HUES64 (cell line): ENCODE measurements around the gene SCAI.
"Not testable (repeated sequence)": the region's sequence is repeated elsewhere in the genome, so short reads cannot be mapped to it uniquely, and the experiment has no call there.

Source experiments
- H3K27ac ChIP-seq: 2 replicates; pipeline ENCODE4 v1.7.0; 2013; ENCODE audit warnings: low read depth, low read length, inconsistent platforms
- H3K27me3 ChIP-seq: 2 replicates; pipeline ENCODE4 v1.6.1; 2013; ENCODE audit warnings: mild to moderate bottlenecking, low read length; ENCODE audit not compliant: insufficient read depth
- H3K36me3 ChIP-seq: 2 replicates; pipeline ENCODE4 v1.6.1; 2013; ENCODE audit warnings: mild to moderate bottlenecking, low read length; ENCODE audit not compliant: insufficient read depth
- H3K4me1 ChIP-seq: 2 replicates; pipeline ENCODE4 v1.6.1; 2013; ENCODE audit warnings: mild to moderate bottlenecking, low read length, moderate library complexity; ENCODE audit not compliant: insufficient read depth
- H3K4me3 ChIP-seq: 2 replicates; pipeline ENCODE4 v1.5.1; 2013; ENCODE audit warnings: mild to moderate bottlenecking, low read length, moderate library complexity
- H3K9ac ChIP-seq: 2 replicates; pipeline ENCODE4 v1.6.1; 2013; ENCODE audit warnings: mild to moderate bottlenecking, low read depth, low read length
- H3K9me3 ChIP-seq: 2 replicates; pipeline ENCODE4 v1.6.1; 2013; ENCODE audit warnings: low read depth, low read length; ENCODE audit not compliant: insufficient read depth
- WGBS: fragments of 150-250, 120-280 bp; methylation state at CpG from one replicate; pipeline ENCODE4 v1.1.7; 2013; ENCODE audit warnings: missing lambda C conversion rate; 5-methylcytosine and 5-hydroxymethylcytosine counted together

SCAI gene

GRCh38 chr9:125100822-125101221, 42.5 kb downstream of the SCAI start:
- Histone ChIP-seq H3K27me3 (no peaks in the 10 kb centered on the region), H3K9me3 (no peaks in the 10 kb centered on the region), H3K36me3 (no peaks in the 10 kb centered on the region), H3K9ac (no peak overlapping the region), H3K4me1 (no peaks in the 10 kb centered on the region), H3K27ac (no peak overlapping the region), H3K4me3 (no peak overlapping the region)
- WGBS = 91% methylated on average over 4 of the region's 4 CpGs

GRCh38 chr9:125099816-125100215, 43.5 kb downstream of the SCAI start:
- no peak overlapping the region for H3K4me3 ChIP-seq
- no peaks in the 10 kb centered on the region for H3K27me3 ChIP-seq
- H3K4me1 ChIP-seq = no peaks in the 10 kb centered on the region
- no peaks in the 10 kb centered on the region for H3K9me3 ChIP-seq
- H3K9ac ChIP-seq = no peak overlapping the region
- H3K36me3 ChIP-seq = 0 out of 2 replicates have a peak, but pooled peaks cover 6% of the 10 kb centered on the region
- WGBS = 84% methylated on average over 2 of the region's 3 CpGs
- H3K27ac ChIP-seq = no peak overlapping the region

- Histone ChIP-seq H3K9ac (no peak overlapping the region), H3K4me1 (no peaks in the 10 kb centered on the region)
- 70% methylated on average over 2 of the region's 2 CpGs for WGBS
Measured at GRCh38 chr9:125095821-125096443, 47.4 kb downstream of the SCAI start.

GRCh38 chr9:125091121-125091520, 52.2 kb downstream of the SCAI start:
- H3K4me3 ChIP-seq = no peak overlapping the region
- H3K4me1 ChIP-seq = no peaks in the 10 kb centered on the region
- no peak overlapping the region for H3K9ac ChIP-seq
- H3K36me3 ChIP-seq = 0 out of 2 replicates have a peak, but pooled peaks cover 8% of the 10 kb centered on the region
- no peak overlapping the region for H3K27ac ChIP-seq
- no peaks in the 10 kb centered on the region for H3K9me3 ChIP-seq
- WGBS = 90% methylated on average over 3 of the region's 3 CpGs
- no peaks in the 10 kb centered on the region for H3K27me3 ChIP-seq

More at GRCh38 chr9:125095821-125096443, 47.4 kb downstream of the SCAI start:
- Histone ChIP-seq H3K27ac (no peak overlapping the region), H3K27me3 (no peaks in the 10 kb centered on the region), H3K36me3 (0 out of 2 replicates have a peak, but pooled peaks cover 8% of the 10 kb centered on the region), H3K4me3 (no peak overlapping the region), H3K9me3 (no peaks in the 10 kb centered on the region)

- H3K36me3 ChIP-seq = no peaks in the 10 kb centered on the region
Measured at GRCh38 chr9:125089331-125089730, 54.0 kb downstream of the SCAI start.

GRCh38 chr9:125088752-125089151, 54.6 kb downstream of the SCAI start:
- H3K36me3 ChIP-seq = 0 out of 2 replicates have a peak, but pooled peaks cover 1% of the 10 kb centered on the region
- 95% methylated on average over 5 of the region's 5 CpGs for WGBS
- H3K27me3 ChIP-seq = no peaks in the 10 kb centered on the region
- H3K9me3 ChIP-seq = peaks cover 2% of the 10 kb centered on the region; the same call in 1 of the 2 replicates
- H3K4me3 ChIP-seq = no peak overlapping the region
- H3K9ac ChIP-seq = no peak overlapping the region
- H3K27ac ChIP-seq = no peak overlapping the region
- H3K4me1 ChIP-seq = no peaks in the 10 kb centered on the region

More at GRCh38 chr9:125089331-125089730, 54.0 kb downstream of the SCAI start:
- no peaks in the 10 kb centered on the region for H3K4me1 ChIP-seq
- no peaks in the 10 kb centered on the region for H3K9me3 ChIP-seq
- no peak overlapping the region for H3K4me3 ChIP-seq
- no peaks in the 10 kb centered on the region for H3K27me3 ChIP-seq
- no peak overlapping the region for H3K27ac ChIP-seq
- no peak overlapping the region for H3K9ac ChIP-seq

- H3K27me3 ChIP-seq = no peaks in the 10 kb centered on the region
- H3K36me3 ChIP-seq = peaks cover 11% of the 10 kb centered on the region; the same call in 1 of the 2 replicates
- 95% methylated on average over 6 of the region's 6 CpGs for WGBS
- H3K27ac ChIP-seq = no peak overlapping the region
- H3K4me3 ChIP-seq = no peak overlapping the region
- peaks cover 17% of the 10 kb centered on the region for H3K9me3 ChIP-seq
- H3K9ac ChIP-seq = no peak overlapping the region
- no peaks in the 10 kb centered on the region for H3K4me1 ChIP-seq
Measured at GRCh38 chr9:125085703-125086477, 57.4 kb downstream of the SCAI start.

GRCh38 chr9:125082197-125082596, 61.1 kb downstream of the SCAI start:
- H3K27ac ChIP-seq, H3K4me3 ChIP-seq, H3K4me1 ChIP-seq, H3K27me3 ChIP-seq, H3K9ac ChIP-seq: not testable (repeated sequence)
- peaks cover 11% of the 10 kb centered on the region; the same call in 1 of the 2 replicates for H3K36me3 ChIP-seq
- 96% methylated on average over 6 of the region's 6 CpGs for WGBS
- H3K9me3 ChIP-seq = peaks cover 17% of the 10 kb centered on the region

GRCh38 chr9:125080797-125081196, 62.5 kb downstream of the SCAI start:
- WGBS = 96% methylated on average over 2 of the region's 2 CpGs
- Histone ChIP-seq H3K36me3 (peaks cover 13% of the 10 kb centered on the region; the same call in 1 of the 2 replicates), H3K9me3 (peaks cover 17% of the 10 kb centered on the region)
- H3K9ac ChIP-seq, H3K4me1 ChIP-seq, H3K27ac ChIP-seq, H3K27me3 ChIP-seq, H3K4me3 ChIP-seq: not testable (repeated sequence)

GRCh38 chr9:125079931-125080330, 63.4 kb downstream of the SCAI start:
- H3K4me1 ChIP-seq = no peaks in the 10 kb centered on the region
- H3K27ac ChIP-seq = no peak overlapping the region
- no peak overlapping the region for H3K4me3 ChIP-seq
- peaks cover 13% of the 10 kb centered on the region; the same call in 1 of the 2 replicates for H3K36me3 ChIP-seq
- no peak overlapping the region for H3K9ac ChIP-seq
- WGBS = 91% methylated on average over 1 of the region's 2 CpGs
- peaks cover 17% of the 10 kb centered on the region for H3K9me3 ChIP-seq
- H3K27me3 ChIP-seq = no peaks in the 10 kb centered on the region

- Histone ChIP-seq H3K27me3 (no peaks in the 10 kb centered on the region), H3K27ac (no peak overlapping the region), H3K4me3 (no peak overlapping the region), H3K9ac (no peak overlapping the region), H3K4me1 (no peaks in the 10 kb centered on the region), H3K9me3 (no peaks in the 10 kb centered on the region), H3K36me3 (0 out of 2 replicates have a peak, but pooled peaks cover 3% of the 10 kb centered on the region)
- WGBS = 96% methylated on average over 7 of the region's 7 CpGs
Measured at GRCh38 chr9:125075997-125076396, 67.3 kb downstream of the SCAI start.
